Dedifferentiated amniotic fluid mesenchymal stem cell (primary cell): ENCODE data around the gene DNASE1L2.
"Not testable (repeated sequence)": the region's sequence is repeated elsewhere in the genome, so short reads cannot be mapped to it uniquely, and the experiment has no call there.

Experiments
- DNase-seq: peaks from one replicate; pipeline ENCODE4 v3.0.0-alpha.2; 2016; ENCODE audit errors: extremely low spot score

The DNASE1L2 gene

DNA sequence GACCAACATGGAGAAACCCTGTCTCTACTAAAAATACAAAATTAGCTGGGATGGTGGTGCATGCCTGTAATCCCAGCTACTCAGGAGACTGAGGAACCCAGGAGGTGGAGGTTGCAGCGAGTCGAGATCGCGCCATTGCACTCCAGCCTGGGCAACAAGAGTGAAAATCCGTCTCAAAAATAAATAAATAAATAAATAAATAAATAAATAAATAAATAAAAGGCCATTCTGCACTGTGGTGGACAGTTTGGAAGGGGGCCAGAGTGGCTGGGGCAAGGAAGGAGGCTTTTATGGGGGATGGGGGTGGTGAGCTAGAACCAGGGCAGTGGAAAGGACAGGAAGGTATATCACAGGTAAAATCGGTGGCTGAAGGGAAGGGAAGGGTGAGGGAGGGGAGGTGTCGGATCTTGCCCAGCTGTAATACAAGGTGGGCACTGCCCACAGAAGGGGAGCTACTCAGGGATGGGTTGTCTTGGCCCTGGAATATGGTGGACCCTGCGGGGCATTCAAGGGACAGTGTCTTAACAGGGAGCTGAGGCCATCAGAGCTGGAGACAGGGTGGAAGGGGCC is 33.0 kb upstream of the DNASE1L2 start:
- not testable (repeated sequence) for DNase-seq

DNA sequence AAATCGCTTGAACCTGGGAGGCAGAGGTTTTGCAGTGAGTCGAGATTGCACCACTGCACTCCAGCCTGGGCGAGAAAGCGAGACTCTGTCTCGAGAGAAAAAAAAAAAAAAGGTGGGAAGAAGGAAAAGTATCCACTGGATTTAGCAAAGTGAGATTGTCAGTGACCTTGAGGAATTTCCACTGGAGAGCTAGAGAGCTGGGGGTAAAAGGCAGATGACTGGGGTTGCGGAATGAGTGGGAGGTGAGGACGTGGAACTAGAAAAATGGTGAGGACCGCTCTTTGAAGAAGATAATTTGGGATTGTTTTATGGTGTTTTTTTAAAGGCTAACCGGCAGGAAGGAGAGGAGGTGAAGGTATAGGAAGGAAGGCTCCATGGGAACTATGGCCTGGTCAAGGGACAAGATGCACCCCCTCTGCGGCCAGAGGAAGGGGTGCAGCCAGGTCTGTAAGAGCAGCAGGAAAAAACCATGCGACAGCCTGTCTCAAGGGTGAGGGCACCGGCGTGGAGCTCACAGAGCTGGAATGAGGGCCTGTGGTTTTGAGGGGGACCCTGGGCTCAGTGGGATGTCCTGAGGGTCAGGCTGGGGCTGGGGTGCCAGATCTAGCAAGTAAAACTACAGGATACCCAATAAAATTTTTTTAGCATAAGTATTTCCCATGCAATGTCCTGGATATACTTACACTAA is 31.7 kb upstream of the DNASE1L2 start:
- no peak for DNase-seq

DNA sequence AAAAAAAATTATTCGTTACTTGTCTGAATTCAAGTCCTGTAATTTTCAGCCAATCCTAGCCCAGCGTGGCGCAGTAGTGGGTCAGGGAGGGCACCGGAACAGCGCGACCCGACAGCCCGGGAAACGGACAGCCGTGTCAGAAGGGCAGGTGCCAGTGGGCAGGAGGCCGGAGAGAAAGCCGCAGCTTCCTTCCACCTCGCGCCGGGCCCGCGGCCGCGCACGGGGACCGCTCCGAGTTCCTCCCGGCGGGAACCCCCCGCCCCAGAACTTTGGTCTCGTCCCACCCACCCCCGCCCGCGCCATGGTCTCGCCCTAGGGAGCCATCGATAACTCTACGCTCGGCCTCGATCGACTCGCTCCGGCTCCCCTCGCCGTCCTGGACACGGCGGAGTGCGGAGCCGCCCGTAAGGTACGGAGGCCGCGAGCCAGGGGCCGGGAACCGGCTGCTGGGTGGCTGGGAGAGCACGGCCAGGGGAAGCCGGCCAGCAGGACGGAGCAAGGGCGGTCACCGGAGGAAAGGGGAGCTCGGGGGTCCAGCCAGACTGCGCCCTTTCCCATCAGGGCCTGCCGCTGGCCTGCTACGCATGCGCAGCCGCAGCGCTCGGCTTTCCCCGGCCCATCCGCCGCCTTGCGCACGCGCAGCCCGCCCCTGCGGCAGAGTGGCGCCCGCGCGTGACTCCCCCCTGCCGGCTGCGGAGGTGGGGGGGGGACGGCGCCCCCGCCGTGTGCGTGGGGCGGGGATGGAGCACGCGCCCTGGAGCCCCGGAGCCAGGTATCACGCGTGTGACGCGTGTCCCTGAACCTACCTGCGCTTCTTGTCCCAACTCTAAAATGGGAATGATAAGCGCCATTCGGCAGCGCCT is 30.9 kb upstream of the DNASE1L2 start, which contains the start of gene MLST8:
Gene MLST8 (plus strand): TSS at position 351 of the 863 bp plus-strand sequence. CDS start 632 bp downstream, outside the sequence.
- peak; percentile 79 for DNase-seq

DNA sequence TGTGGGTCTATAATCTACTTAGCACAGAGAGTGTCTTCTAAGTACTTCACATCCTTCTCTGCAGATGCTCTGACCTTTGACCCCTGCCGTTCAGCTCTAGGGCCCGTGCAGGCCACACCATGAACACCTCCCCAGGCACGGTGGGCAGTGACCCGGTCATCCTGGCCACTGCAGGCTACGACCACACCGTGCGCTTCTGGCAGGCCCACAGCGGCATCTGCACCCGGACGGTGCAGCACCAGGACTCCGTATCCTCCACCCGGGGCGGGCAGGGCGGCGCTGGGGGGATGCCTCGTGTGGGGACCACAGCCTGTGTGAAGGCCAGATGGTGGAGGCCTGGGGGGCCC is 30.3 kb upstream of the DNASE1L2 start:
- no peak for DNase-seq

DNA sequence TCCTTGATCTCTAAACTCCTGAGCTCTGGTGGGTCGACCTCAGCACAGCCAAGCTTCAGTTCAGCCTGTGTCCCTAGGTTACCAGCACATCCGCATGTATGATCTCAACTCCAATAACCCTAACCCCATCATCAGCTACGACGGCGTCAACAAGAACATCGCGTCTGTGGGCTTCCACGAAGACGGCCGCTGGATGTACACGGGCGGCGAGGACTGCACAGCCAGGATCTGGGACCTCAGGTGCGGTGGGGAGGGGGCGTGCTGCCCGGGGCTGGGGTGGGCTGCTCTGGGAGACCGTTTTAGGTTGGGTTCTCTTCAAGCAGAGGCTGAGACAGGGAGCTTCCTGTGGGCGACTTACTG is 29.8 kb upstream of the DNASE1L2 start:
- DNase-seq = no peak

DNA sequence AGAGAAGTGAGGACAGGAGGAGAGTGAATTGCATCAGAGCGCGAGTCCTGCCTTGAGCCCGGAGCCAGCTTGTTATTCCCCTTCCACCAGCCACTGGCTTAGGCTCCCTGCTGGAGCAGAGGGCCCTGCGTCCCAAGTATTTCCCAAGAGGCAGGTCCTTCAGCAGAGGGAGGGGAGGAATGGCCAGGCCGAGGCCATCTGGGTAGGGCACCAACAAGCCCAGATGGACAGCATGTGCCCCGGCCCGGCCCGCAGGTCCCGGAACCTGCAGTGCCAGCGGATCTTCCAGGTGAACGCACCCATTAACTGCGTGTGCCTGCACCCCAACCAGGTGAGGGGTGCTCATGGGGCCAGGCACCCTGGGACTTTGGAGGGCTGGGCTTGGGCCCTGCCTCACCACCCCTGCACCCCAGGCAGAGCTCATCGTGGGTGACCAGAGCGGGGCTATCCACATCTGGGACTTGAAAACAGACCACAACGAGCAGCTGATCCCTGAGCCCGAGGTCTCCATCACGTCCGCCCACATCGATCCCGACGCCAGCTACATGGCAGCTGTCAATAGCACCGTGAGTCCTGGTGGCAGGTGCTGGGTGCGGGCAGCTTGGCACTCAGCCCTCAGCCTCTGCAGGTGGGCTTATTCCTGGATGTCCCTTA is 29.3 kb upstream of the DNASE1L2 start:
- no peak for DNase-seq

DNA sequence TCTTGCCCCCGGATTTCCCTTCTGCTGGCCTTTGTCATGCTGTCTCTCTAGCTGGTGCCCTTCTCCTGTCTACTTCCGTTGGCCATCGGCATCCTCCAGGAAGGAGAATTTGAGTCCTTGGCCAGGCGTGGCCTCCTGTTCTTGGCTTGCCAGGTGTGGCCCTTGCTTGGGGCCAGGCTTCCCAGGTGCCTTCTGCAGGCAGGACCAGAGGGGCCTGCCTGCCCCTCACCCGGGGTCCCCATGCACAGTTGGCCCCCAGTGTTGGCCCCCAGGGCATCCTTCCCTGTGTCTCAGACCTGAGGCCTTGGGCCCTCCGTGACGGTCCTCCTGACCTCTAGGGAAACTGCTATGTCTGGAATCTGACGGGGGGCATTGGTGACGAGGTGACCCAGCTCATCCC is 28.4 kb upstream of the DNASE1L2 start:
- no peak for DNase-seq

DNA sequence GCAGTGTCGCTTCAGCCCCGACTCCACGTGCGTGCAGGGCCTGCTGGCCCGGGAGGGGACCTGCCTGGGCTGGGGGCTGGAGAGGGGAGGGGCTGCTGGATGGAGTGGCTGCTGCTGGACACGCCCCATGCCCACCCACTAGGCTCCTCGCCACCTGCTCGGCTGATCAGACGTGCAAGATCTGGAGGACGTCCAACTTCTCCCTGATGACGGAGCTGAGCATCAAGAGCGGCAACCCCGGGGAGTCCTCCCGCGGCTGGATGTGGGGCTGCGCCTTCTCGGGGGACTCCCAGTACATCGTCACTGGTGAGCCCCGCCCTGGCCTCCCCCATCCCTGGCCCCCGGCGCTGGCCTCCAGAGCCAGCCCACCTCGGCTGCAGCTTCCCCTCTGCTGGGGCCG is 27.9 kb upstream of the DNASE1L2 start:
- DNase-seq = no peak

DNA sequence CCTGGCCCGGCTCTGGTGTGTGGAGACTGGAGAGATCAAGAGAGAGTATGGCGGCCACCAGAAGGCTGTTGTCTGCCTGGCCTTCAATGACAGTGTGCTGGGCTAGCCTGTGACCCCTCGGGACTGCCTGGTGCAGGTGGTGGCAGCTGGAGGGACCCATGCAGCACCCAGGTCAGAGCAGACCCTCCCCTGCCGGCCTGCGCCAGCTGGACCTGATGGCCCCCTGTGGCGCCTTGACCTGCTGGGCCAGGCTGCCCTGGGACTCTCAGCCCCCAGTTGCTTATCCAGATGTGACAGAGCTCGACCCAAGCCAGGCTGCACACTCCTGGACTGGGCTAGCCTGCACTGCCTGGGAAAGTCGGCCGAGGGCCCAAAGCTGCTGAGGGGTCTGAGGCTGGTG is 27.5 kb upstream of the DNASE1L2 start:
- DNase-seq = no peak

DNA sequence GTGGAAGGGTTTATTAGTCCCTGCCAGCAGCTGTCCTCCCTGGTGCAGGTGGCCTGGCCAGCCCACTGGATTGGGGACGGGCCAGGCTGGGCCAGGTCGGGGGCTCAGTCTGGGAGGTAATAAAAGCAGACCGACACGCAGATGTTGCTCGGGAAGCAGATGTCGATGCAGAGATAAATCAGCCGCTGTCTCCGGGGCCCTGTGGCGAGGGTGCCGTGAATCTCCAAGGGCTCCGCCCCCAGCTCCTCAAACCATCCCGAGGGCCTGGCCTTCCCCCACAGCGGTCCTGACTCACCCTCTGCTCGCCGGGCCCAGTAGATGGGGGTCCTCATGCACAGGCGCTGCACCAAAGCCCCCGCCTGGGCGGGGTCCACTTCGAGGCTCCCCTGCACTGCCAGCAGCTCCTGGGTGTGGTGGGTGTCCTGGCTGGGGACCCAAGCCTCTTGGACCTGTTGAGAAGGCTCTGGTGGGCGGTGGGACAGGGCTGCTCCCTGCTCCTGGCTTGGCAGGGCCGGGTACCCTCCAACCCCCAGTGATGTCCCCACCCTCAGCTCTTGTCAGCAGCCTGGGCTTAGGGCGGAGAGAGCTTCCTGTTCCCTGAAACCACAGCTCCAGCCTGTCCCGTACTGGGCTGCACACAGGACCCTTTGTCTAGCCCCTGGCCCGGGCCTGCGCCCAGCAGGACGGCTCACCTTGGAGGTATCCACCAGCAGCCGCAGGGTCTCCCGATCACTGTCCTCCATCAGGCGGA is 26.8 kb upstream of the DNASE1L2 start:
- no peak for DNase-seq

DNA sequence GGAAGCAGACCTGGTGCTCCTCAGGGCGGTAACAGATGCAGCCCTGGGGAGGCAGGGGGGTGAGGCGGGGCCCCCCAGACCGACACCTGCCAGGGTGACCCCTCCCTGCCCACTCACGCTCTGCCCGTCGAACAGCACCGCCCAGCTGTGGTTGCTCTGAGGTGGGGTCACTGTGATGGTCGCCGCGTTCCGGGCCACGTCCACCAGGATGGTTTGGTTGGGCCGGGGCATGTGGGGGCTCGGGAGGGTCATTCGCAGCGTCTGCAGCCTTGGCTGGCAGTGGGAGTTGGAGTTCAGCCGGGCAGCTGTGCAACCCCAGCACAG is 26.3 kb upstream of the DNASE1L2 start:
- DNase-seq = no peak

DNA sequence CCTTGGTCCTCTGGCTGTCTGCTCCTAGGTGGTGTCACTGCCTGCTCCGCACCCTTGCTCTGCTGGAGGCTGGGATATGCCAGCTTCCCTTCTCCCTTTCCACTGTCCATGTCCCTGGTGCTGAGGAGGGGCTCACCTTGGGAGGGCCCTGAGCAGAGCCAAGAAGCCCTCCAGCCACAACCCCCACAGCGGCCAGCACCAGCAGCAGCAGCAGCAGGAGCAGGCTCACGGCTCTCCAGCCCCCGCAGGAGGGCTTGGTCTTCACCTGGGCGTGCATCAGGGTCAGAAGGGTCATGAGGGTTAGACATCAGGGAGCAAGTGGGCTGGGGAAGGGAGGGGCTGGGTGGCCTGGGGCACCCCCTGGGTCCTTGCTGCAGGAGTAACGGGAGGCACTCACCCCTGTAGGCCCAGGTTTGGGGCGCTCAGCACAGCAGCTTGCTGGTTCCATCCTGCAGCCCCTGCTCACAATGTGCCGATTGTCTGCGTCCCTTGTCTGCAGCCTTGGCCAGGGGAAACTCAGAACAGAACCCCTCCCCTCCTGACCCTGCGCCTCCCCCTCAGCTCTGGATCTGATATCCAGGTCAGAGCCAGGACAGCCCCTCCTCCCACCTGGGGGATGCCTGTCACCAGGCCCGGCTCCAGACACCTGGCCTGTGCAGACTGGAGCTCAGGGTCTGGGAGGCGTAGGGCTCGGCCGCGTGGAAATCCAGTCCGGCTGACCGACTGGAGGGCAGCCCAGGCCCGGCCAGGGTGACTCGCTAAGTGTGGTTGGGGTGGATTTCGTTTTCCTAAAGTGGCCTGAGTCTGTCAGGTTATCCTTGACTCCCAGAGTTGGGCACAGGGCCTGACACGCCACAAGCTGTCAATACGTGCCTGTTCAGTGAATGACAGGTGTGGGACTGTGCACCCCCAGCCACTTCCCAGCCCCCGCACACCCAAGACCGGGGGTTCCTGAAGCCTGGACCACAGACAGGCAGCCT is 25.6 kb upstream of the DNASE1L2 start, which contains the start of gene BRICD5:
Gene BRICD5 (minus strand): TSS at position 478 of the 980 bp plus-strand sequence. CDS start 30 bp downstream, at position 448.
- DNase-seq = no peak

DNA sequence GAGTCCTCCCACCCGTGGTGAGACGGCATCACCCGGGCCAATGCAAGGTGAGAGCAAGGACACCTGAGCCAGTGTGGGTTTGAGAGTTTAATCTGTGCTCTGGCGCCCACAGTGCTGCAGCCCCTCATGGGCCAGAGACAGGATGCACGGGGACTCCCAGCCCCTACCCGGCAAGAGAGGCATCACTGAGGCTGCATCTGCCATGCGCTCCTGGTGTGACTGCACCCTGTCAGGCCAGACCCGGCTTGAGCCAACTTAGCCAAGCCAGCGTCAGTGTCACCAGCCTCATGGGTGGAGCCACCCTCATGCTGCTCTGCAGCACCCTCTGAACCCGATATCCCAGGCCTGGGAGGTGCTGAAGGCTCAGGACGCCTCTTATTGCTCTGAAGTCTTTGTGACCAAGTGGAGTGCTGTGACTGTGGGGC is 24.3 kb upstream of the DNASE1L2 start:
- no peak for DNase-seq

DNA sequence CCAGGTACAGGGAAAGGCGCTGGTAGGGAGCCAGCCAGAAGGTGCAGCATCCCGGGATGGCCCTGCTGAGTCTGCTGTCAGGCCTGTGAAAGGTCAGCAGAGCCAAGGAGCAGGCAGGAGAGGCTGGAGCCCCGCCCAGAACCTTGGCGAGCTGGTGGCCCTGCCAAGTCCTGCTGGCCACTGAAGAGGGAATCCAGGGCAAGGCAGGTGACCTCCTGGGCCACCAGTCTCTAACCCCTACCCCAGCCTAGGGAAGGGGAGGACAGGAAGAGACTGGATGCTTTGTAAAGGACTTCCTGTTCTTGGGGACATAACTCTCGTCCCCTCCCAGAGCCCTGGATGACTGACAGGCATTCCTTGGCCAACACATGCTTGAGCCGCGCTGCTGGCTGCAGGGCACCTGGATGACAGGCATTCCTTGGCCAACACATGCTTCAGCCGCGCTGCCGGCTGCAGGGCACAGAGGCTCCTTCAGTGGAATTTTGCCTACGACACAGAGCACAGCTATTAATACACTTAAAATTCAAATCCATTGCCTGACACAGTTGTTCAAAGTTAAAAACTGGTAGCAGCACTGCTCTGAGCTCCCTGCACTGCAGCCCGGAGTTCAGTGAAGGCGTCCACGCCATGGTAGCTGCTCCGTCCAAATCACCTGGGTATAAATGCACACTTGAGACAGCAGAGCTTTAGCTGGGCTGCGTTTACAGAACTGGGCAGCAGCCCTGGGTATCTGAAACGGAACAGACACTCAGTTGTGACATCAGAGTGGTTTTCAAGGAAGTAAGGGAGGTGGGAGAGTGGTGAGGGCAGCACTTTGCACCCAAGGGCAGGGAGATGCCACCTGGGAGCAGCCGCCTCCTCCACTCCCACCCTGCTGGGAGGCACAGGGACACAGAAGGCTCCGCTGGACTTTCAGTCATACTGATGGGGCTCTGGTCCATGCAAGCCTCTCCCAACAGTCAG is 23.6 kb upstream of the DNASE1L2 start:
- DNase-seq = no peak

DNA sequence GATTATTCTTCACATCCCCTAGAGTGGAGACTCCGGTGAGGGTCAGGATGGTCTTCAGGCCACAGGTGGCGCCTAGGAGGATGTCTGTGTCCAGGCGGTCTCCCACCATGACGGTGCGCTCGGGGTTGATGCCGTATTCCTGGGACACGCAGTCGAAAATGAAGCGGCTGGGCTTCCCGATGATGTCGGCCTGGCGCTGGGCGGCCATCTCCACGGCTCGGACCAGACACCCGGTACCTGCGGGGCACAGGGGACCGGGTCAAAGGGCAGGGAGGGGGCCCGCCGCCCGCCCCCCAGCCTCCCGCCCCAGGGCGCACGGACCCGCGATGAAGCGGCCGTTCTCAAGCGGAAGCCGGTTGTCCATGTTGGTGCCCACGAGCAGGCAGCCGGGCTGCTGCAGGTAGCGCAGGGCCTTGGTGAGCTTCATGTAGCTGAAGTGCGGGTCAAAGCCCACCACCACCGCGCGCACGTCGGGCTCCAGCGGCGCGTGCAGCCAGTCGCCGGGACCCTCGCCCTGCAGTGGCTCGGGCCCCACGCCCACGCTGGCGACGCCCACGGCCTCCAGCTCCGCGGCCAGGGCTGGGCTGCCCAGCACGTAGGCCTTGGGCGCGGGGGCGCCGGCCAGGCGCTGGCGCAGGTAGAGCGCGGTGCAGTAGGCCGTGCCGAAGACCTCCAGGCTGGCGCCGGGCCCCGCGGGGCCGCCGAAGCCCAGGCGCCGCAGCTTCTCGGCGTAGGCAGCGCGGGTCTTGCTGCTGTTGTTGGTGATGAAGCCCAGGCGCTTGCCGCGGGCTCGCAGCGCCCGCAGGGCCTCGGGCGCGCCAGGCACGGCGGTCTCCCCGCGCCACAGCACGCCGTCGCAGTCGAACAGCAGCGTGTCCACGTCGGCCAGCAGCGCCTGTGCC is 22.2 kb upstream of the DNASE1L2 start:
- no peak for DNase-seq

DNA sequence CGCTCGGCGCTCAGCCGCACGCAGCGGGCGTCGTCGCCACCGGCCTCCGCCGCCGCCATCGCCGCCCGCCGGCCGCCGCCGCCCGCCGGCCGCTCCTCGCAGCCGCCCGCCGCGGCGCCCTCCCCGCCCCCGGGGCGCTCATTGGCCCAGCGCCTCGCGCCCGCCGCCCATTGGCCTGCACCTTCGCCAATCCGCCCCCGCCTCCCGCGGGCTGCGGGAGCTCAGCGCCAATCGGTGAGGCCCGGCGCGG is 21.6 kb upstream of the DNASE1L2 start, which contains the start of gene PGP:
Gene PGP (minus strand): TSS at position 122 of the 250 bp plus-strand sequence. CDS start 63 bp downstream, at position 59.
- DNase-seq = no peak

DNA sequence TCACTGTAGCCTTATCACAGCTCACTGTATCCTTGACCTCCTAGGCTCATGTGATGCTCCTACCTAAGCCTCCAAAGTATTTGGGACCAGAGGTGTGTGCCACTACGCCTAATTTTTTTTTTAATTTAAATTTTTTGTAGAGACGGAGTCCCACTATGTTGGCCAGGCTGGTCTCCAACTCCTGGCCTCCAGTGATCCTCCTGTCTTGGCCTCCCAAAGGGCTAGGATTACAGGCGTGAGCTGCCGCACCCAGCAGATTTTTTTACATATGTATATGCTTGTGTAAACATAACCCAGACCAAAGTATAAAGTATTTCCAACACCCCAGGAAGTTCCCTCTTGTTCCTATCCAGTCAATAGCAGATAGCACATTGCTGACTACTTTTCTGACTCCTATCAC is 19.9 kb upstream of the DNASE1L2 start:
- no peak for DNase-seq

DNA sequence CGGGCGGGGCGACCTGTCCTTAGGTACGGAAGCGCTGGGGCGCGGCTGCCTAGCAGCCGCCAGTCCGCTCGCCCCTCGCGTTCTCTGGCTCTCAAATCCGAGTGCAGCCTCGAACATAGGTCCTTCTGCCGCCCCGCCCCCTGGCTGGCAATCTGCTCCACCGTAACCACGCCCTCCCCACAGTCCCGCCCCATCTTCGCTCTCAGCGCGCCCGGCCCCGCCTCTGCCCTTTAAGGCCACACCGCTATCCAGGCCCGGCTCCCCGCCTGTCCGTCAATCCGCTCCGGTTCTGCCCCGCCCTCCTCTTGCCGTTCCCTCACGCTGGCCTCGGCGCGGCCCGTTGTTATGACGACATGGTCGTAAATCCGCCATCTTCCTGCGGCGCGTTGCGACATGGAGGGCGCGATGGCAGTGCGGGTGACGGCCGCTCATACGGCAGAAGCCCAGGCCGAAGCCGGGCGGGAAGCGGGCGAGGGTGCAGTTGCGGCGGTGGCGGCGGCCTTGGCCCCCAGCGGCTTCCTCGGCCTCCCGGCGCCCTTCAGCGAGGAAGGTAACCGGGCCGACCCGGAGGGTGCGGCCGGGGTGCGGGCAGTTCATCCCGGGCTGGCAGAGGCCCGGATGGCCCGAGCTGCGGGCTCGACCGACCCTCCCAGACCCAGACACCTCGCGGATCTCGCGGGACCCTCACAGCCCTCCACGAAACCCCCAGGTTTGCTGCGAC is 12.9 kb upstream of the DNASE1L2 start, which contains the start of gene E4F1:
Gene E4F1 (plus strand): TSS at position 371 of the 721 bp plus-strand sequence. CDS start 23 bp downstream, at position 394.
- peak; percentile 99 for DNase-seq
